Forelimb muscle (tissue), 1 donor: ENCODE results near the gene NLGN2. TPM values are rescaled to one million over a fixed set of nuclear protein-coding genes. Genes with fewer than 3 reads are reported as not detected.
"Not testable (repeated sequence)": the region's sequence is repeated elsewhere in the genome, so short reads cannot be mapped to it uniquely, and the experiment has no call there.

Source experiments
- DNase-seq: peaks from one replicate; pipeline ENCODE4 v3.0.0-alpha.2; 2013; ENCODE audit warnings: low read depth
- polyA plus RNA-seq: library from polyadenylated mRNA; unstranded; fragments of 120-200 nt; gene quantifications from one replicate; pipeline ENCODE4 v1.2.1, GENCODE V29; 2013; ENCODE audit not compliant: insufficient read length

NLGN2 gene
- 24.5 TPM for polyA plus RNA-seq

- no peak for DNase-seq
These were observed at the start of gene NLGN2 for GRCh38 chr17:7407485-7408251. Gene NLGN2 (plus strand): TSS chr17:7407845. CDS start chr17:7408256, 411 bp downstream.

DNA sequence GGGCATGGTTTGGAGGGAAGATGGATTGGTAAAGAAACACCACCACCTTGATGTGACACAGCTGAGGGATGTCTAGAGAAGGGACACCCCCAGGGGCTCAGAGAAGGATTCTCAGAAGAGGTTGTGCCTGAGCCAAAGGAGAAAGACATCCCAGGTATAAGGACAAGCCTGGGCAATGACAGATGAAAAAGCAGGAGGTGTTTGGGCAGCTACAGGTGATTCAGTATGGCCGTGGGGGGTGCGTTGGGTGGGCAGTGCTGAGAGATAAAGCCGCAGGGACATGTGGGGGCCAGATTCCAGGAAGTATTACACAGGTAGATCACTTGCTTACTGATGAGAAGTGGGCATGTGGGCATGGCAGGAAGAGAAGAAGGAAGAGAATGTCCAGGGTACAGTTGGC, 45.7 kb upstream of the NLGN2 start:
- no peak for DNase-seq

- DNase-seq: no peak
These were observed 44.3 kb upstream of the NLGN2 start for GRCh38 chr17:7363311-7363710.

GRCh38 chr17:7365963-7366362, 41.7 kb upstream of the NLGN2 start:
- DNase-seq: not testable (repeated sequence)

- no peak for DNase-seq
These were observed 40.6 kb upstream of the NLGN2 start for GRCh38 chr17:7367083-7367482.

GRCh38 chr17:7367918-7368598, 39.6 kb upstream of the NLGN2 start:
- DNase-seq: no peak

GRCh38 chr17:7368599-7368994, 39.0 kb upstream of the NLGN2 start:
- DNase-seq: not testable (repeated sequence)

- no peak for DNase-seq
These were observed 37.8 kb upstream of the NLGN2 start for GRCh38 chr17:7369825-7370224.

GRCh38 chr17:7370853-7371252, 36.8 kb upstream of the NLGN2 start:
- DNase-seq: no peak

GRCh38 chr17:7374353-7374752, 33.3 kb upstream of the NLGN2 start:
- DNase-seq: no peak

GRCh38 chr17:7379134-7379533, 28.5 kb upstream of the NLGN2 start:
- DNase-seq: no peak

- no peak for DNase-seq
These were observed 27.3 kb upstream of the NLGN2 start for GRCh38 chr17:7380321-7380720.

GRCh38 chr17:7380855-7381683, 26.6 kb upstream of the NLGN2 start, which contains the start of gene TNK1:
Gene TNK1 (plus strand): TSS chr17:7381089. CDS start chr17:7382927, 1,838 bp downstream.
- no peak for DNase-seq

GRCh38 chr17:7382901-7383300, 24.7 kb upstream of the NLGN2 start:
- no peak for DNase-seq

- no peak for DNase-seq
These were observed 24.3 kb upstream of the NLGN2 start for GRCh38 chr17:7383371-7383741.

DNA sequence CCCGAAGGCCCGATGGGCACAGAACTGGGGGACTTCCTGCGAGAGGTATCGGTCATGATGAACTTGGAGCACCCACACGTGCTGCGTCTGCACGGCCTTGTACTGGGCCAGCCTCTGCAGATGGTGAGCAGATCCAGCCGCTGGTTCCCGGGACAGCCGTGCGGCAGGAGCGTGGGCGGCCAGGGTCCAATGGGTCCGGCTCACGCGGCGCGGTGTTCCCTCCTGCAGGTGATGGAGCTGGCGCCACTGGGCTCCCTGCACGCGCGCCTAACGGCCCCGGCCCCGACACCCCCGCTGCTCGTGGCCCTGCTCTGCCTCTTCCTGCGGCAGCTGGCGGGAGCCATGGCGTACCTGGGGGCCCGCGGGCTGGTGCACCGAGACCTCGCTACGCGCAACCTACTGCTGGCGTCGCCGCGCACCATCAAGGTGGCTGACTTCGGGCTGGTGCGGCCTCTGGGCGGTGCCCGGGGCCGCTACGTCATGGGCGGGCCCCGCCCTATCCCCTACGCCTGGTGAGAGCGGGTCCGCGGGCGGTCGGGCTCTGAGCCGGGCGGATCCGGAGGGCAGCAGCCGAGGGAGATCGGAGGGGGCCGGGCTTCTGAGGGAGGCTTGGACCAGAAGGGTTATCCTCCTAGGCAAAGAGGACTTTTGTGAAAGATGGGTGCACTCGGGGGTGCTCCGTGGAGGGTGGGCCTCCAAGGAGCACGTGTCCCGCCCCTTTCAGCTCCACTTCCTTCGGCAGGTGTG, 23.7 kb upstream of the NLGN2 start:
- no peak for DNase-seq

GRCh38 chr17:7384489-7385081, 23.1 kb upstream of the NLGN2 start:
- no peak for DNase-seq

- no peak for DNase-seq
These were observed 18.8 kb upstream of the NLGN2 start for GRCh38 chr17:7388856-7389255.

- no peak for DNase-seq
These were observed 17.4 kb upstream of the NLGN2 start for GRCh38 chr17:7389924-7390910.

- no peak for DNase-seq
These were observed 16.3 kb upstream of the NLGN2 start for GRCh38 chr17:7391307-7391706.
